Measurements from ENCODE around the gene EML6. TPM values are rescaled to one million over a fixed set of nuclear protein-coding genes. Genes with fewer than 3 reads are reported as not detected.

EML6 gene
- total and polyA plus RNA-seq, 2 of the 8 experiments (the other 6 are each of a cell fraction or from before 2014, with no cell fraction given): 1.2 to 1.6 TPM

- Histone ChIP-seq H3K27ac (ENCODE audit: low read depth, low read length) (no peak overlapping the region), H2BK120ac (replicated peaks; ENCODE audit: low read depth, low read length) (no peak overlapping the region), H4K5ac (ENCODE audit: insufficient read length, low read depth, low read length) (no peak overlapping the region), H3K9me3 (ENCODE audit: insufficient read depth in 2 of 2, low read depth in 1 of 2, low read length in 1 of 2) (no peaks in the 10 kb centered on the region), H3K4ac (replicated peaks; ENCODE audit: insufficient read length, low read depth, low read length) (no peak overlapping the region), H3K4me2 (ENCODE audit: insufficient read depth in 1 of 2, low read depth in 2 of 2, low read length in 2 of 2) (no peak overlapping the region), H4K91ac (replicated peaks; ENCODE audit: insufficient read length, low read length) (no peak overlapping the region), H3K56ac (replicated peaks; ENCODE audit: insufficient read length, low read depth, low read length) (no peak overlapping the region), H2AFZ (ENCODE audit: low read length) (no peak overlapping the region), H3K9ac (replicated peaks in 1 of 4; ENCODE audit: extremely low read depth in 1 of 4, low read depth in 3 of 4, low read length in 3 of 4) (no peak overlapping the region), H3K14ac (ENCODE audit: insufficient read length) (no peak overlapping the region), H3K4me3 (ENCODE audit: extremely low read depth in 1 of 4, insufficient read depth in 2 of 4, low read depth in 3 of 4, low read length in 4 of 4) (no peak overlapping the region), H3K36me3 (ENCODE audit: control insufficient read depth in 2 of 4, insufficient read depth in 4 of 4, low read length in 3 of 4) (no peaks in the 10 kb centered on the region), H3K79me2 (ENCODE audit: control insufficient read depth in 1 of 2, insufficient read depth in 2 of 2, low read length in 2 of 2) (no peaks in the 10 kb centered on the region; a peak in 1 of 4 replicates), H3K18ac (ENCODE audit: extremely low read depth, low read length) (no peak overlapping the region), H3K4me1 (replicated peaks in 1 of 4; ENCODE audit: control insufficient read depth in 3 of 4, insufficient read depth in 4 of 4, low read length in 3 of 4) (0 out of 7 replicates have a peak, but pooled peaks cover 0 to 2% (median 0%) of the 10 kb centered on the region in 4 experiments), H3K23ac (ENCODE audit: insufficient read length) (no peak overlapping the region), H2BK20ac (ENCODE audit: low read length) (no peak overlapping the region), H2BK15ac (ENCODE audit: low read length) (no peak overlapping the region), H2BK5ac (ENCODE audit: low read depth, low read length) (no peak overlapping the region), H4K20me1 (replicated peaks in 1 of 2; ENCODE audit: control insufficient read depth in 1 of 2, insufficient read depth in 2 of 2, low read length in 2 of 2) (no peaks in the 10 kb centered on the region), H3K27me3 (replicated peaks in 1 of 4; ENCODE audit: control insufficient read depth in 3 of 4, extremely low read depth in 1 of 4, insufficient read depth in 3 of 4, low read length in 3 of 4) (no peaks in the 10 kb centered on the region), H3K79me1 (ENCODE audit: low read depth, low read length) (no peaks in the 10 kb centered on the region), H2BK12ac (ENCODE audit: low read depth, low read length) (no peak overlapping the region), H3K23me2 (ENCODE audit: low read depth, low read length) (no peaks in the 10 kb centered on the region), H2AK5ac (ENCODE audit: low read depth, low read length) (no peak overlapping the region), H4K8ac (ENCODE audit: extremely low read depth, insufficient read depth, low read length) (no peak overlapping the region)
- DNase-seq (ENCODE audit: low read depth in 1 of 2, low spot score in 2 of 2) (no peak), FAIRE-seq (no peak)
- CTCF ChIA-PET (ENCODE audit: partially characterized antibody): interaction anchor here (1.7 kb wide), 1 partner anchor 30 kb away, joined by 6 read pairs; no protein-coding TSS in a partner anchor
- POLR2A ChIA-PET (ENCODE audit: partially characterized antibody): no interaction called here
- 80% methylated on average over 1 of the region's 1 CpG; no CpG with 5 or more reads in 1 of the 2 experiments for WGBS, 2 experiments (ENCODE audit: extremely low coverage in 1 of 2, insufficient coverage in 1 of 2, insufficient read length in 1 of 2, insufficient replicate concordance in 2 of 2, low coverage in 1 of 2, low lambda C conversion rate in 2 of 2, missing lambda C conversion rate in 1 of 2)
- TF ChIP-seq SUZ12 (IDR thresholded peaks at IDR 0.05; ENCODE audit: low read length) (no peak), ZNF274 (IDR thresholded peaks at IDR 0.05; ENCODE audit: borderline replicate concordance, extremely low read depth, low read length) (no peak), EZH2 (IDR thresholded peaks at IDR 0.05; ENCODE audit: low read depth, low read length, severe bottlenecking) (no peak)
Measured at GRCh38 chr2:54808661-54809060, 85.2 kb downstream of the EML6 start.
